Measurements from ENCODE around the gene INHA. TPM values are rescaled to one million over a fixed set of nuclear protein-coding genes. Genes with fewer than 3 reads are reported as not detected.

INHA gene
- total and polyA plus RNA-seq, 3 donors from 2014 or later = 265 to 371 (median 325) TPM

DNA sequence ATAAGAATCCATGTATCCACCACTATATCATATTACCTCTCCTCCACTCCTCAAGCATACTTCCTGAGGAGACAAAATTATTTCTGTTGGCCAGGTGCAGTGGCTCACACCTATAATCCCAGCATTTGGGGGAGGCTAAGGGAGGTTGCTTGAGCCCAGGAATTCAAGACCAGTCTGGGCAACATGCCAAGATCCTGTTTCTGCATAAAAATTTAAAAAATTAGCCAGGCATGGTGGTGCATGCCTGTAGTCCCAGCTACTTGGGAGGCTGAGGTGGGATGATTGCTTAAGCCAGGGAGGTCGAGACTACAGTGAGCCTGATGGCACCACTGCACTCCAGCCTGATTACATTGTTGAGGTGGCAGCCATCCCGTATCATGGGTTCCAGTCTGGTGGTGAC, 9.2 kb downstream of the INHA start:
- Histone ChIP-seq H3K27ac (no peak overlapping the region), H3K36me3 (ENCODE audit: low read depth, missing control alignments) (no peaks in the 10 kb centered on the region), H3K27me3 (no peaks in the 10 kb centered on the region), H3K4me3 (no peak overlapping the region), H3K9me3 (no peaks in the 10 kb centered on the region), H3K4me1 (peaks cover 3% of the 10 kb centered on the region)
- intact Hi-C loops (cut with DNase I; ENCODE audit: low total_unique reads) = no loop called here
- no peak for DNase-seq
- 72 to 81% methylated on average over 2 of the region's 2 CpGs for WGBS, 2 donors
- TF ChIP-seq POLR2A (IDR thresholded peaks at IDR 0.05) = no peak
- TF ChIP-seq, protein P1, sequence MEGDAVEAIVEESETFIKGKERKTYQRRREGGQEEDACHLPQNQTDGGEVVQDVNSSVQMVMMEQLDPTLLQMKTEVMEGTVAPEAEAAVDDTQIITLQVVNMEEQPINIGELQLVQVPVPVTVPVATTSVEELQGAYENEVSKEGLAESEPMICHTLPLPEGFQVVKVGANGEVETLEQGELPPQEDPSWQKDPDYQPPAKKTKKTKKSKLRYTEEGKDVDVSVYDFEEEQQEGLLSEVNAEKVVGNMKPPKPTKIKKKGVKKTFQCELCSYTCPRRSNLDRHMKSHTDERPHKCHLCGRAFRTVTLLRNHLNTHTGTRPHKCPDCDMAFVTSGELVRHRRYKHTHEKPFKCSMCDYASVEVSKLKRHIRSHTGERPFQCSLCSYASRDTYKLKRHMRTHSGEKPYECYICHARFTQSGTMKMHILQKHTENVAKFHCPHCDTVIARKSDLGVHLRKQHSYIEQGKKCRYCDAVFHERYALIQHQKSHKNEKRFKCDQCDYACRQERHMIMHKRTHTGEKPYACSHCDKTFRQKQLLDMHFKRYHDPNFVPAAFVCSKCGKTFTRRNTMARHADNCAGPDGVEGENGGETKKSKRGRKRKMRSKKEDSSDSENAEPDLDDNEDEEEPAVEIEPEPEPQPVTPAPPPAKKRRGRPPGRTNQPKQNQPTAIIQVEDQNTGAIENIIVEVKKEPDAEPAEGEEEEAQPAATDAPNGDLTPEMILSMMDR (IDR thresholded peaks at IDR 0.05) = no peak

DNA sequence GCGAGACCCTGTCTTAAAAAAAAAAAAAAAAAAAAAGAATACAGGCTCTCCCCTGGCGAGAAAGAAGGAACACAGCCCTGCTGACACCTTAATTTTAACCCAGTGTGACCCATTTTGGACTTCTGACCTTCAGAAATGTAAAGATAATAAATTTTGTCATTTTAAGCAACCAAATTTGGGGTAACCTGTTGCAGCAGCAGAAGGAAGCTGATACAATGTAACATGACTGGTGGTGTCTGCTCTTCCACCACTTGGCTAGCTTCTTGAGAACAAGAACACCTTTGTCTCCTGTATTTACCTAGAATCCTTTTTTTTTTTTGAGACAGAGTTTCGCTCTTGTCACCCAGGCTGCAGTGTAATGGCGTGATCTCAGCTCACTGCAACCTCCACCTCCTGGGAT, 19.0 kb downstream of the INHA start:
- Histone ChIP-seq H3K27me3 (no peaks in the 10 kb centered on the region), H3K36me3 (ENCODE audit: low read depth, missing control alignments) (no peaks in the 10 kb centered on the region), H3K27ac (peak overlapping the region in 1 of 2 donors; percentile 52), H3K4me3 (no peak overlapping the region), H3K9me3 (no peaks in the 10 kb centered on the region), H3K4me1 (peaks cover 15% of the 10 kb centered on the region)
- no peak for DNase-seq
- 54 to 55% methylated on average over 4 of the region's 4 CpGs for WGBS, 2 donors
- intact Hi-C loops (cut with DNase I; ENCODE audit: low total_unique reads) = no loop called here
- TF ChIP-seq, protein P1 (IDR thresholded peaks at IDR 0.05) = no peak
- no peak for TF ChIP-seq POLR2A (IDR thresholded peaks at IDR 0.05)

DNA sequence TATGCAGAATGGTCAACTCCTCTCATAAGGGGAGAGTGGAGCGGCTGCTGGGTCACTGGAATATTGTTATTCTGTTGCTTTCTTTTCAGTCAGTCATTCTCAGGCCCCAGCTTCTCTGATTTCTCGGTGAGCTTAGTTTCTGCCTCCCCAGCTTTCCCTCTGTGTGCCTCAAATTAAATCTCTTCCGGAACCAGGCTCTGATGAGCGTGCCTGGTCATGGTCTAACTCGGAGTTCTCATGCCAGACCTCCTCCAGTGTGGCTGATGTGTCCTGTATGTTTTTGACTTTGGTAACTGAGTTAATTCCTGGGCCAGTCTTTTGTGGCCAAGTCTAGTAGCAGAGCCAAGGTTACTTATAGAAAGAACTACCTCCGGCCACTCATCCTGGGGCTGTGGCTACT, 20.6 kb downstream of the INHA start:
- intact Hi-C loops (cut with DNase I; ENCODE audit: low total_unique reads) = no loop called here
- Histone ChIP-seq H3K4me3 (no peak overlapping the region), H3K9me3 (no peaks in the 10 kb centered on the region), H3K27me3 (no peaks in the 10 kb centered on the region), H3K4me1 (peaks cover 21% of the 10 kb centered on the region), H3K27ac (peak overlapping the region; percentile 52 to 53), H3K36me3 (ENCODE audit: low read depth, missing control alignments) (no peaks in the 10 kb centered on the region)
- TF ChIP-seq, protein P1 (IDR thresholded peaks at IDR 0.05) = no peak
- TF ChIP-seq POLR2A (IDR thresholded peaks at IDR 0.05) = no peak
- DNase-seq = peak; percentile 50
- 49 to 50% methylated on average over 6 of the region's 6 CpGs for WGBS, 2 donors

DNA sequence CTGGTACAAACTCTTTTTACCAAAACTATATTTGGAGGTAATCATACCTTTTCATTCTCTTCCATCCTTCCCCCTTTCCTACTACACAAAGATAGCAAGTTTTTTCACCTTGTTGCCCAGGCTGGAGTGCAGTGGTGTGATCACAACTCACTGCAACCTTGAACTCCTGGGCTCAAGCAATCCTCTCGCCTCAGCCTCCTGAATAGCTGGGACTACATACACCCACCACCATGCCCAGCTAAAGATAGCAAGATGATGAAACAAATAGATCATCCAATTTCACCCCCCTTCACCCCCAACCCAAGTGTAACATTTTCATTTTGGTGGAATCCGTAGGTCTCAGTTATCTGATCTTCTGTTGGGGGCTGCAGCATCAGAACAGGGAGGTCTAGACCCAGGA, 21.0 kb downstream of the INHA start:
- intact Hi-C loops (cut with DNase I; ENCODE audit: low total_unique reads) = no loop called here

DNA sequence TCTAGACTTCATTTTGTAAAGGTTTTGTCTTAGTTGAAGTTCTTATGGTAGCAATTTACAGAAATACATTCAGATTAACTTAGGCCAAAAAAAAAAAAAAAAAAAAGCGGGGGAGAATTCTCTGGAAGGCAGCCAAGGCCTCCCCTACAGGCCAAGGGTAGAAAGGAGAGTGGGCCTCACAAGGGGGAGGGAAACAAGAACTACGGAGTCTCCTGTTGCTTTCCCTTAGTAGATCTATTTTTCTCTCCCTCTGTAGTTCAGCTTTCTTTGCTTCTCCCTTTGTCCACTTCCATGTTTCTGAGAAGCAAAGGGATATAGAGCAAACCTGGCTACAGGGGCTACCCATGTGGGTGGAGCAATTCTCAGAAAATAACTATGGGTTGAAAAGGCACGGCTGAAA, 23.1 kb downstream of the INHA start:
- H3K4me1 ChIP-seq = peaks cover 29% of the 10 kb centered on the region
- 23 to 37% methylated on average over 3 of the region's 3 CpGs for WGBS, 2 donors
- no peak overlapping the region for H3K4me3 ChIP-seq
- H3K27ac ChIP-seq = peak overlapping the region; percentile 59 to 77
- no peaks in the 10 kb centered on the region for H3K27me3 ChIP-seq
- H3K36me3 ChIP-seq (ENCODE audit: low read depth, missing control alignments) = no peaks in the 10 kb centered on the region
- TF ChIP-seq, protein P1 (IDR thresholded peaks at IDR 0.05) = peak in 1 of 3 experiments; percentile 12
- TF ChIP-seq POLR2A (IDR thresholded peaks at IDR 0.05) = no peak
- intact Hi-C loops (cut with DNase I; ENCODE audit: low total_unique reads) = no loop called here
- H3K9me3 ChIP-seq = no peaks in the 10 kb centered on the region
- DNase-seq = peak; percentile 56

More for the DNA sequence above, 21.0 kb downstream of the INHA start:
- H3K27me3 ChIP-seq = no peaks in the 10 kb centered on the region
- H3K4me1 ChIP-seq = peaks cover 22% of the 10 kb centered on the region
- DNase-seq = no peak
- H3K4me3 ChIP-seq = no peak overlapping the region
- peak overlapping the region; percentile 52 to 53 for H3K27ac ChIP-seq
- TF ChIP-seq, protein P1 (IDR thresholded peaks at IDR 0.05) = no peak
- no peak for TF ChIP-seq POLR2A (IDR thresholded peaks at IDR 0.05)
- WGBS, 2 donors = 52 to 82% methylated on average over 2 of the region's 2 CpGs
- H3K36me3 ChIP-seq (ENCODE audit: low read depth, missing control alignments) = no peaks in the 10 kb centered on the region
- no peaks in the 10 kb centered on the region for H3K9me3 ChIP-seq
